ELR (cell line): ENCODE data around the gene NTN1.

Experiments used
- DNase-seq: peaks from one replicate; pipeline ENCODE4 v3.0.0-alpha.2; 2015; ENCODE audit warnings: low read depth

Gene NTN1

DNA sequence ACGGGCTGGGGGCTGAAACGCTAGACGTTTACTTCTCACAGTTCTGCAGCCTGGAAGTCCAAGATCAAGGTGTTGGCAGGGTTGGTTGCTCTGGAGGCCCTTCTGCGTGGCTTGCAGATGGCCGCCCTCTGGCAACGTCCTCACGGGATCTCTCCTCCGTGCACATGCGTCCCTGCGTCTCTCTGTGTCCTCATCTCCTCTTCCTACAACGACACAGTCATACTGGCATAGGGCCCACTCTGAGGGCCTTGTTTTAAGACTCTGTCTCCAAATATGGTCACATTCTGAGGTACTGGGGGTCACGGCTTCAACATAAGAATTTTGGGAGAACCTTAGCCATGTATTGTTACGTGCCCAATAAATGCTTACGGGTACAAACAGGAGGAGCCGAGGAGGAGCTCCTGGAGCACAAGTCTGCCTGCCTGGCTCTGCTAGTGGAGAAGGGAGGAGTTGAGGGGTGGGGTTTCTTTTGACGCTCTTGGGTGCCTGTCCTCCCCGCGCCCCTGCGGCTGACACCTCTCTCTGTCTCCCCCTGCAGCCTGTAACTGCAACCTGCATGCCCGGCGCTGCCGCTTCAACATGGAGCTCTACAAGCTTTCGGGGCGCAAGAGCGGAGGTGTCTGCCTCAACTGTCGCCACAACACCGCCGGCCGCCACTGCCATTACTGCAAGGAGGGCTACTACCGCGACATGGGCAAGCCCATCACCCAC is 141.1 kb downstream of the NTN1 start:
- DNase-seq, result no peak

DNA sequence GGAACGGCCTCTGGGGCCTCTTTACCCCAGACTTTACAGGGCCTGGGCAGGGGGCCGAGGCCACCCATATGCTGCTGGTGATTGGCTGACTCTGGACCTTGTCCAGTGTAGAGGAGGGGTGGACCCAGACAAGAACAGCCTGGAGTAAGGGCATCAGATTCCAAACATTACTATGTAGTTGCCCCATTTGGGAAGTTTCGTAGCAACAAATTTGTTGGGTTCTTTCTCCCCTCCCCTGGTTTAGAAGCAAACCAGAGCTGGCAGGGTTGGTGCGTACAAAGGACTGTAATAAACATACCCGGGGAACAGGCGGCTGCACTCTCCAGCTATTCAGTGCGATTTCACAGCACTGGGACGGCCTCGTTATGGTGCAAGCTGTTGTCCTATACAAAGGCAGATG is 145.5 kb downstream of the NTN1 start:
- DNase-seq, result no peak

DNA sequence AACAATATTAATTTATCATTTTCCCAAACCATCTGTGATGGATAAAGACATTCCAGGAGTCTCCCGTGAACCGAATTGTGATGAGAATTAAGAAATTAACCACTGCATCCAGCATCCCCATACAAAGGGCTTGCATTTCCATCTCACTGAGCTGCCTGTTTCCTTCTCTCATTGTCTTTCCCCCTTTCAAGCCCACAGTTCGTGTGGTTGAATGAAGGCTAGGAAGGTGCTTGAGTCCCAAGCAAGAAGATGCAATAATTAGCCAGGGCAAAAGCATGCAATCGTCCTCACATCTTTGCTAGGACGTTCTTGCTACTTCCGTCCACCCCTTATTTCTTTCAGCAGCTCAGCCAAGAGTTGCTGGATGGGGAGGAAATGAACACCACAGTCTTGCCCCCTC is 146.1 kb downstream of the NTN1 start:
- no peak for DNase-seq

DNA sequence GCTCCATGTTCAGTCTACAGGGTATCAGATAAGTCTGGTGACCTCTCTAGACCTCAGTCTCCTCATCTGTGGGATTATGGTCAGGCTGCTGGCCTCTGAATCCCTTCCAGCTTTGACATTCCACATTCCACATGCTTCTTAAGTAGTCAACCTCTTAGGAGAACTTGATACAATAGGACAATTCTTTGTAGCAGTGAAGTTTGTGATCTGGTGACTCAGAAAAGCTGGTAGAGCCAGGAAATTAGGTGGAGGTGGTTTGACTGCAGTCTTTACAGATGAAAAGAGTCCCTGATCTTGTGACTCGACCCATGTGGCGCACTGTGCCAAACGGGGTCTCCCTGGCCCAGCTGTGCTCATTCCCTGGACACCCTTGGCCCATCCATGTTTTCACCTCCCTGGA is 147.8 kb downstream of the NTN1 start:
- DNase-seq, result no peak

DNA sequence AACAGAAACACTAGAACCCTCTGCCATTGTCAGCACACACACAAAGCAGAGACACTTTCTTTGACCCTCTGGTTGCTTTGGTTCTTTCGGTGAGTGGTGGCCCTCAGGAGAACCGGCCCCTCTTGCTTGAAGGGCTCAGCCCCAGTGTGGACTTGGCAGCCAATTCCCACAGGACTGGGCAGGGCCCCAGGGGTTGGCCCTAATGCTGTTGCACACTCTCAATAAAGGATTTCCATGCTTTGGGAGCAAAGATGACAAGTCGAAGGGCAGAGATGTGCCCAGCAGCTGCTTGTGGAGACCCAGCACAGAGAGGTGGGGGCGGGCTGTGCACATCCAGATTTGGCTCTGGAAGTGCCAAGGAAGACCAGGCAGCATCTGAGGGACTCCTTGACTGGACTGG is 149.0 kb downstream of the NTN1 start:
- DNase-seq, result no peak

DNA sequence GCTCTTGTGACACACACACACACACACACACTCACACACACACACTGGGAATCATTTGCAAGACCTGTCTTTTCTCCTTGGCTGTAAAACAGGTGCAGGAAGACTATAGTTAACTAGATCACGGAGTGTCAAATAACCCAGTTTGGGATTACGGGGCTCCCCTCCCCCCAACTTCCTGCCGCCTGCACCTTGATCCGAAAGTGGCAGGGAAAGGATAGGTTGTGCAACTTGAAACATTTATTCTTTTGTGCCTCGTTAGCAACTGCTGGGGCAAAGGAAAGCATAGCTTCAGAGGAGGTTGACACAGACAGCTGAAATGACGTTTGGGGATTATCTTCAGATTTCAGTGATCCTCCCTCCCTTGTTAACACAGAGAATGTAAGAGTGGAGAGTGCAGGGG is 149.5 kb downstream of the NTN1 start:
- no peak for DNase-seq

DNA sequence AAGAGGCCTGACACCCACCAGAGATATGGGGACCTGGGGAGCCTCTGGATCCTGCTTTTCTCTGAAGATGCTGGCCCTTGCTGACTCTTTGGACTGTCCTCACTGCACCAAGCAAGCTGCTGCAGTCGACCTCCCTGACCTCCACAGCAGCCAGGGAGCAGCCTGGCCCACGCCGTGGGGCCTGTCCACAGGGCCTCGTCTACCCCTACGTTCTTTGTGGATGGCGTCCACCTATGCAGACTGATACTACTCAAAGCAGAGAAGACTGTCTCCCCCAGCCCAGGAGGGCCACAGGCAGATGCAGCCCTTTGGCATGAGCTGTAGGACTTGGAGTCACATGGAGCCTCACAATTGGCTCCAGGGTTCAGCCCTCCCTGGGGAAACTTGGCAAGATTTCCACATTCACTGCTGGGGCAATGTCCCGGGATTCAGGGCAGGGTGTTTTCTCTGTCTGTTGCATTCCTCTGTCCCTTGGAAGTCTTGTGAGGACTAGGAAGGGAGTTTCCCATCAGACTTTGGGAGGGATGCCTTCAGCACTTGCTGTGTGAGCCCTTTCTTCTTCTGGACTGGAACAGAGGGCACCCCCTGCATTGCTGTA is 152.2 kb downstream of the NTN1 start:
- no peak for DNase-seq

DNA sequence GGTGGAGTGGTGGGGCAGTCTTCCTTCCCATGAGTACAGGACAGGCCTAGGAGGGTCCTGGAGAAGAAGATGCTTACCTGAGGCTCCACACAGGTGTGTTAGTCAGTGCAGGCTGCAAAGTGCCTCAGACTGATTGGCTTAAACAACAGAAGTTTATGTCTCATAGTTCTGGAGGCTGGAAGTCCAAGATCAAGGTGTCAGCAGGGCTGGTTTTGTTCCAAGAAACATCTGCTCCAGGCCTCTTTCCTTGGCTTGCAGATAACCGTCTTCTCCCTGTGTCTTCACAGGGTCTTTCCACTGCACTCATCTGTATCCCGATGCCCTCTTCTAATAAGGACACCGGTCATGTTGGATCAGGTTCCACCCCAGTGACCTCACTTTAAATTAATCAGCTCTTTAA is 153.0 kb downstream of the NTN1 start:
- no peak for DNase-seq

DNA sequence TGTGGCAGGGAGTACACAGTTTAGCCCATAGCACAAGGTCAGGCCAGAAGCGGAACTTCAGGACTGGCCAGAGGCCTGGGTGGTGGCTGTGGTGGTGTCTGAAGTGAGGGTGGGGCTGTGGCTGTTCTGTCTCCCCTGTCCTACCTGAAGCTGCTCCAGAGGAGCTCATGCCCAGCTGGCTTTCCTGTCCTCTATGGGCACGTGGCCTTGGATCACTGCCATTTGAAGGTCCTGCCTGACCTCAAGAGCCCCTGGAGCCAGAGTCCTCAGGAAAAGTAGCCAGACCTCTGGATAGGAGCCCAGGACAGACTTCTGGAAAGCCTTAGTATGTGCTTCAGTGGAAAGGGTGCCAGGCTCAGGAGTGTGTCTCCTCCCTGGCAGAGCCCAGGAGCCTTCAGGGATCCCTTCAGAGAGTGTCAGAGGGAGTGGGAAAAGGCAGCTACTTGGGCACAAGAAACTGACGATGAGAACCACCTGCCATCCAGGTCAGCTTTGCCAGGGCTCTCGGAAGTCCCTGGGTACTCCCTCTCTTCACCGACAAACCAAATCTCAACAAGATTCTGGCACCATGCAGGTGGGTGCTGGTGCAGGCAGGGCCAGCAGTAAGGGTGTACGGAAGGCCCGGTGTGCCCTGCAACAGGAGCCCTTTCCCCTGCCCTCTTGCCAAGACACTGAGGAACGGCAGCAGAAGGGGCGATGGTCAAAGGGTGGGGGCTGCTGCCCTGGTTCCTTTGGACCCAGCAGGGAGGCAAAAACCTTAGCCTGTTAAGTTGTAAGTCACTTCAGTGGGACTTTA is 153.7 kb downstream of the NTN1 start:
- no peak for DNase-seq

DNA sequence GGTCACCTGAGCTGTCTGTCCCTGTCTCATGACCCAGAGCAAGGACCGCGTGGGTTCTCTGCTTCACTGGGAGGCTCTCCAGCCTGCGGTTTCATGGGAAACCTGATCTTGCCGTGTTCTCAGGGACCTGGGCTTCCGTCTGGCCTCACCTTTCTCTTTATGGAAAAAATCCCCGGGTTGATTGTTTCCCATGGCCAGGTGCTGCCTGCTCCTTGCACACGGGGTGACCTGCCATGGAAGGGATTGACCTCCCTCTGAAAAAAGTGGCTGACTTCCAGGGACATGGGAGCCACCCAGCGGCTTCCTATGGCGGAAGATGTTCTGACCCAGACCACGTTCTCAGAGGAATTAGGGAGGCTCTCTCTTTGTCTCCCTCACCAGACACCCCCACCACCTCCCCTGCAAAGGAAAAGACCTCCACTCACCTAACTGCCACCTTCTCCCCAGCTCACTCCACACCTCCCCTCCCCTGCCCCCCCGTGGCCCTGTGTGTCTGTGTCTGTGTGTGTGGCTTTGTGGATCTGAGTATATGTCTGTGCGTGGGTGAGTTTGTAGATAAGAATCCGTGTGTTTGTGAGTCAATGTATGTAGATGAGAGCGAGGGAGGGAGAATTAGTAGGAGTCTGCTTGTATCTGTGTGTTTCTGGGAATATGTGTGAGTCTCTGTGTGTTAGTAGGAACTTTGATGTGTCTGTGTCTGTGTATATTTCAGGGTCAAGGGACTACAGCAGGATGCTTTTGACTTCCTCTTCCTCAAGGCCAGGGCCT is 154.6 kb downstream of the NTN1 start:
- no peak for DNase-seq

DNA sequence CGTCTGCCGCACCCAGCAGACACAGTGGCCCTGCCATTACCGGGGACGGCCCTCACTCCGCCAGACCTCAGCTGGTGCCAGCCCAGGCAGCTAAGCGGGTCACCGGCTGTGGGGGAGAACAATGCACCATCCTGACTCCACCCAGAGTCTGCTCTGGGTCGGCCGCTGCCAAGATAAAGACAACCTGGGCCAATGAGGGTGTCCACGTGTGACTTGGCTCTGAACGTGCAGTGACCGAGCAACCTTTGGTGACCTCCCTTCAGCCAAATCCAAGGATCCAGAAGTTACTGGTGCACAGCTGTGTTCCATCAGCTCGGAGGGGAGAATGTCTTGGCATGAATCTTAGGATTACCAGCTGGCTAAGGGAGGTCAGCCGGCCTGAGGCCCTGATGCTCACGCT is 155.9 kb downstream of the NTN1 start:
- DNase-seq, result no peak

DNA sequence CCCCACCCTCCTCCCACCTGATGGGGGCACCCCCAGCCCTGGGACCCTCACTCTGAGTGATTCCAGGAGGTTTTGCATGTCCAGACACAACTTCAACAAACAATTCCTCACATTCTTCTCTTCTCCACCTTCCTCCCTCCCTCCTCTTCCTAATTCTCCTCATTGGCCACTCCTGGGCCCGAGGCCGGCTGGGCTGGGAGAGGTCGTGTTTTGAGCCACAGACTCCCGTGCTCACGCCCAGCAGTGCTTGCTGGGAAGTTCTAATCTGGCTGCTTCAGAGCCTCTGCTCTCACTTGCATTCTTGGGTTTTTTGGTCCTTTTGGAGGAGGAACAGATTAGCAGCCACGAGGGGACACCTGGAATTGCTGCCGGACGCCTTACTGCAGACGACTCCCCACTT is 157.0 kb downstream of the NTN1 start:
- no peak for DNase-seq

DNA sequence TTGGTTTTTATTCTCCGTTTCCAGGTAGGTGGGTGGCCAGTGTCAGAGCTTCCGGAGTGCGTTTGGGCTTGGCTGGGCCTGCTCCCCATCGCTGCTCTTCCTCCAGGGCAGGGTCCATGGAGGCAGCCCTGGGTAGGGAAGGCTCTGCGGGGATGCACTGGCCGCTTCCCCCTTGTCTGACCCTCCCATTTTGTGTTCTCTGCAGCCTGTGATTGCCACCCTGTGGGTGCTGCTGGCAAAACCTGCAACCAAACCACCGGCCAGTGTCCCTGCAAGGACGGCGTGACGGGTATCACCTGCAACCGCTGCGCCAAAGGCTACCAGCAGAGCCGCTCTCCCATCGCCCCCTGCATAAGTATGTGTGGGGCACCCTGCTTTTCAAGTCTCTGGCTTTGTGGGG is 158.3 kb downstream of the NTN1 start:
- no peak for DNase-seq

DNA sequence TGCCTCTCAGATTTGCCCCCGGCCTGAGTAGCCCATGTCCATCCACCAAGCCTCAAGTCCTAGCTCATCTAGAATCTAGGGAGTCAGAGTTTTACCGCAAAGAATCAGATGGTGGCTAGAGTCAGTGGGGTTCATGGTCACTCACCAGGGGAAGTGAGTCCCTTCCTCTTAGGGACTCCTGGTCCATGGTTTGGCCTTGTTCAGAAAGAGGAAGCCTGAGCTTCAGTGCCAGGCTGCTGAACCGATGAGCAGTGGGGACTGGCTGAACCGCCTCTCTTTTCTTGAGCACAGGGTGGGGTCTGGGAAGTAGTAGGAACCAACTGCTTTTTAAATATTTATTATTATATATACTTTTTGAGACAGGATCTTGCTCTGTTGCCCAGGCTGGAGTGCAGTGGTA is 160.3 kb downstream of the NTN1 start:
- no peak for DNase-seq

DNA sequence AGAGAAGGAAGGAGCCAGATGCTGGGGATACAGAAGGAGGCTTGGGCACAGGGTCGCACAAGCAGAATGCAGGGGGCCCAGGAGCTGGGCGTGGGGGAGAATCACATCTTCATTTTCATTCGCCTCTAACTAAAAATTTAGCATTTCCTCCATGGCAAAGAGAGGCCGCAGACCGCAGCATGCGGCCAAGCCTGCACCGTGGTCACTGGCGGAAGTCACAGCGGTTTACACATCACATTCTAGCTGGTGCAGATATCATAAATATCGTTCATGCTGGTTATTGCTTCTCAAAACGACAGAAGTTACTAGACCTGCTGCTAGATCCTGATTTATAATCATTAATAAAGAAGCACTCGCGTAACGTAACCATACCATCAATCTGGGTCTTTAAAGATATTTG is 162.0 kb downstream of the NTN1 start:
- no peak for DNase-seq

DNA sequence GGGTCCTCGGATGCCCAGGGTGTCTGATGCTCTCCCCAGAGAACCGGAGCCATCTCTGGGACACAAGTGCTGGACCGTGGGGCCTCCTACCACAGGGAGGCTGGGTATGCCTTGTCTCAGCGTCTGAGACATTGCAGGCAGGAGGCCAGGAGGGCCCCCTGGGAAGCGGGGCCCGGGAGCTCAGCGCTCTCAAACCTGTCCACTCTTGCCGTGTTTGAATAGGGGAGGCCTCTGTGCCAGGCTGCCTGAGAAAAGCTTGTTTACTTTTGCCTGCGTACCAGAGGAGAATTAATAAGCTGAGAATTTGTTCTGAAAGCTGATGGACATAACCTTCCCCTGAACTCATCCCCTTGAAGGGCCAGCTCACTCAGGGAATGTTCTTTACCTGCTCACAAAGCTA is 163.8 kb downstream of the NTN1 start:
- no peak for DNase-seq

DNA sequence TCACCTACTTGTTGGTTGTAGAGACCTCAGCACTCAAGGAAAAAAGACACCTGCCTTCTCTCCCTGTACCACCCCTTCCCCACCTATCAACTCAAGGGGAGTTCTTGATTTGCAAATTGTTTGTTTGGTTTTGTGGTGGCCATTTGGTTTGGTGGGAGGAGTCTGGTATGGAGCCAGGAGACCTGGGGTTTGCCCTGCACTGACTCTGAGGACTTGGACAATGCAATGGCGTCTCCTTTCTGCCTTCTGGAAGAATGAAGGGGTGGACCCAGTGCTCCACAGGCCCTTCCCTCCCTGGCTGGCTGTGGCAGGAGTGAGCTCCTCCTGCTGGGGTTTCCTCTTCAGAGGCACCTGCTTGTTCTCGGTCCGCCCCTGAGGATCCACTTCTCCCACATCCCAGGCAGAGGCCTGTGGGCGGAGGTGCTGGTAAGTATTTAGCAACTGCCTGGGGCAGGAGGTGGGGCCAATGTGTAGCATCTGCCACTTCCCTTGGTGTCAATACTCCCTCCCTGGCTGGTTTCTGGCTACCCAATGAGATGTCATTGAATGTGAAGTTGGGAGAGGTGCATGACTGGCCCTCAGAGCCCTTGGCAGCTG is 164.5 kb downstream of the NTN1 start:
- no peak for DNase-seq

DNA sequence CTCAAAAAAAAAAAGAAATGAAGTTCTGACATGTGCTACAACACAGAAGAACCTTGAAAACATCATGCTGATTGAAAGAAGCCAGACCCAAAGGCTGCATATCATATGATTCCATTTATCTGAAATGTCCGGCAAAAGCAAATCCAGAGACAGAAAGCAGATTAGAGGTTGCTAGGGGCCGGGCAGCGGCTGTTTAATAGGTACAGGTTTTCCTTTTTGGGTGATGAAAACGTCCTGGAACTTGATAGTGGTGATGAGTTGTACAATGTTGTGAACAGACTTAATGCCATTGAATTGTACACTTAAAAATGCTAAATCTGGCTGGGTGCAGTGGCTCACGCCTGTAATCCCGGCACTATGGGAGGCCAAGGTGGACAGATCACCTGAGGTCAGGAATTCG is 166.5 kb downstream of the NTN1 start:
- no peak for DNase-seq

DNA sequence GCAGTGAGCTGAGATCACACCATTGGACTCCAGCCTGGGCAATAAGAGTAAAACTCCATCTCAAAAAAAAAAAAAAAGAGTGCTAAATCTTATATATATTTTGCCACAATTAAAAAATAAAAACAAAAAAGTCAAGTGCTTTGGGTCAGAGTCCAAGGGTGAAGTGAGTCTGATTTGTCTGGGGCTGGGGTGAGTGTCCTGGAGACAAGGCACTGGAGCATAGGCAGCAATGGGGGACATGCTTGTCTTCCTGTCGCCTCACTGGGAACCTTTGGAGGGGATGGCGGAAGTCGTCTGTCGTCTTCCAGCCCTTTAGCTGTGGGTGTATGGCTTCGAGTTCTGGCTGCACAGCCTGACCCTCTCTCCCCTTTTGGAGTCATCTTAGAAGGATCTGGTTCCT is 167.1 kb downstream of the NTN1 start:
- DNase-seq, result no peak

DNA sequence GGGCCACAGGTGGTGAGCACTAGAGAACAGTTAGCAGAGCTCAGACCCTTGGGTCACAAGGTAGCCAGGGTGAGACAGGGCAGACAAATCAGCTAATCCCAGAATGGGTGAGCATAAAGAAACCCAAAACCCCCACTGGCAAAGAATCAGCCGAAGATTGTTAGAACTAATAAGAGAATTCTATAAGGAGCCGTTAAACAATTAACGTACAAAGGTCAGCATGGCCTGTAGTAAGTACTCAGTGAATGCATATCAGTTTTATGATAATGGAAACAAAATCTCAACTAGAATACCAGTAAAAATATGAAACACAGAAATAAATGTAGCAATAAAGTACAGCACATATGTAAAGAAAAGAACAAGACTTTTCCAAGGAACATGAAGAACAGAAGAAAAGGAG is 168.6 kb downstream of the NTN1 start:
- DNase-seq, result no peak

DNA sequence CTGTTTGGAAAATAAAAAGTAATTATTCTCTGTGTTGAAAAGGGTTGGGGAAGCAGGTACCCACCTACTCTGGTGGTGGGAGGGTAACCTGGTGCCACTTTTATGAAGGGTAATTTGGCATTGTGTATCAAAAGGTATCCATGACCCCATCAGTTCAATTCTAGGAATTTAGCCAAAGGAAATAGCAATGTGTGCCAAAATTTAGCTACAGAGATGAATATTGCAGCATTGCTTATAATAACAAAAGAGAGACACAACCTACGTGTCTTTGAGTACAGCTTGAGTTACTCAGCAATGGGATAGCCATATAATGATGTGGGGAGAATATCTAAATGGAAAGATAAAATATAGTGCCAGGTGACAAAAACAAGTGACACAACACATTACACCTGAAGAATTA is 170.7 kb downstream of the NTN1 start:
- DNase-seq, result no peak

DNA sequence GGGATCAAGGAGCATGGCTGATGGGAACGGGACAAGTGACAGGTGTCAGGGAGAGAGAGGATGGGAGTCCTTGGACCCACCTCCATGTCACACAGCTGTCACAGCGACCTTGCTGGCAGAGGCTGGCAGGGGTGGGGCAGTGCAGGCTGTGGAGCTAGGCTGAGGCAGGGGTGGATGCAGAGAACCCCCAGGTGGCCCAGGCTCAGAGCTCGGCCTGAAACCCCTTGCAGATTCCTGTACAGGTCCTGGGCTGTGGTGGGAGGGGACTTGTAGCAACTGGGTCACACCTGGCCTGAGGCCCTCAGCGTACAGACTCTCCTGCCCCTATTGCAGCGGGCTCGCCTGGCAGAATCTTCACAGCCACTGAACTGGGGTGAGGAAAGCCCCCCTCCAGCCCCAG is 174.1 kb downstream of the NTN1 start:
- no peak for DNase-seq
